Measurements from ENCODE around the gene EIF2D. TPM values are rescaled to one million over a fixed set of nuclear protein-coding genes. Genes with fewer than 3 reads are reported as not detected.
A peak's percentile ranks its signal among the peaks of the same experiment; 100 is the strongest.

Gene EIF2D
- total and polyA plus RNA-seq, 2 of the 4 experiments (the other 2 are of a cell fraction): 64.3 to 69.4 TPM

- DNase-seq (peak; percentile 97), ATAC-seq (ENCODE audit: low read depth) (peak; percentile 92)
- H2AFZ ChIP-seq (replicated peaks; ENCODE audit: low read length, poor library complexity): no peak overlapping the region
- WGBS, 2 experiments (ENCODE audit: extremely low coverage in 2 of 2, insufficient read length in 1 of 2): 0% methylated on average over 4 of the region's 7 CpGs; no CpG with 5 or more reads in 1 of the 2 experiments
- H3K27ac ChIP-seq (ENCODE audit: insufficient read depth, low read length): no peak overlapping the region
- H4K5ac ChIP-seq (ENCODE audit: low read depth, low read length): no peak overlapping the region
- H2BK15ac ChIP-seq (ENCODE audit: low read depth, low read length): no peak overlapping the region
- in situ Hi-C loops (cut with MboI; ENCODE audit: low sequenced_read_pairs): no loop called here
- no peak overlapping the region for H2AK5ac ChIP-seq (ENCODE audit: low read depth, low read length)
- peaks cover 14% of the 10 kb centered on the region for H3K4me1 ChIP-seq (ENCODE audit: control insufficient read depth, insufficient read depth, low read length)
- no peaks in the 10 kb centered on the region for H3K9me3 ChIP-seq (ENCODE audit: control insufficient read depth, insufficient read depth, low read length)
- no peak overlapping the region for H3K4me3 ChIP-seq (ENCODE audit: insufficient read depth, low read depth, low read length)
- H4K8ac ChIP-seq (ENCODE audit: low read depth in 2 of 2, low read length in 2 of 2): peak overlapping the region in 1 of 2 experiments; percentile 59; a peak in 1 of 4 replicates
- peaks cover 11% of the 10 kb centered on the region for H3K36me3 ChIP-seq (ENCODE audit: control insufficient read depth, insufficient read depth, low read length)
- no peak overlapping the region for H2BK20ac ChIP-seq (ENCODE audit: low read depth, low read length)
- H3K56ac ChIP-seq (ENCODE audit: extremely low read depth, insufficient read depth, low read length): no peak overlapping the region
- H4K91ac ChIP-seq (ENCODE audit: insufficient read depth, low read depth, low read length): no peak overlapping the region
- H2BK120ac ChIP-seq (ENCODE audit: low read depth, low read length): no peak overlapping the region
- no peak for TF ChIP-seq CHD1 (IDR thresholded peaks at IDR 0.05; ENCODE audit: low read depth, low read length)
- no peak for TF ChIP-seq SMC3 (IDR thresholded peaks at IDR 0.05; ENCODE audit: low read depth, low read length)
- TF ChIP-seq MXI1 (IDR thresholded peaks at IDR 0.05; ENCODE audit: borderline replicate concordance, low read depth, low read length): 0 out of 2 replicates have a peak, but pooled peaks have one; percentile 47
- no peak for TF ChIP-seq CEBPB (IDR thresholded peaks at IDR 0.05; ENCODE audit: low read depth, low read length)
- peak; percentile 77 for TF ChIP-seq FOS (IDR thresholded peaks at IDR 0.05; ENCODE audit: low read depth, low read length)
- TF ChIP-seq RAD21 (IDR thresholded peaks at IDR 0.05; ENCODE audit: low read length): no peak
- TF ChIP-seq, protein P1, sequence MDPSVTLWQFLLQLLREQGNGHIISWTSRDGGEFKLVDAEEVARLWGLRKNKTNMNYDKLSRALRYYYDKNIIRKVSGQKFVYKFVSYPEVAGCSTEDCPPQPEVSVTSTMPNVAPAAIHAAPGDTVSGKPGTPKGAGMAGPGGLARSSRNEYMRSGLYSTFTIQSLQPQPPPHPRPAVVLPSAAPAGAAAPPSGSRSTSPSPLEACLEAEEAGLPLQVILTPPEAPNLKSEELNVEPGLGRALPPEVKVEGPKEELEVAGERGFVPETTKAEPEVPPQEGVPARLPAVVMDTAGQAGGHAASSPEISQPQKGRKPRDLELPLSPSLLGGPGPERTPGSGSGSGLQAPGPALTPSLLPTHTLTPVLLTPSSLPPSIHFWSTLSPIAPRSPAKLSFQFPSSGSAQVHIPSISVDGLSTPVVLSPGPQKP (IDR thresholded peaks at IDR 0.05; ENCODE audit: borderline replicate concordance, low read depth, low read length): no peak
- TF ChIP-seq BHLHE40 (IDR thresholded peaks at IDR 0.05; ENCODE audit: low read depth, low read length): peak; percentile 39; the same call in 1 of the 2 replicates
- TF ChIP-seq RFX5 (IDR thresholded peaks at IDR 0.05; ENCODE audit: low read depth, low read length): no peak
- TF ChIP-seq POLR2A (IDR thresholded peaks at IDR 0.05; ENCODE audit: low read depth, low read length): no peak
- TF ChIP-seq USF2 (IDR thresholded peaks at IDR 0.05; ENCODE audit: low read depth, low read length): peak; percentile 75
- no peak for TF ChIP-seq RCOR1 (IDR thresholded peaks at IDR 0.05; ENCODE audit: insufficient replicate concordance, low read length)
- no TSS peak for BruUV-seq (replicated peaks)
- H4K20me1 ChIP-seq (ENCODE audit: insufficient read depth, low read length): 0 out of 2 replicates have a peak, but pooled peaks cover 2% of the 10 kb centered on the region
- H3K79me1 ChIP-seq (ENCODE audit: low read depth in 1 of 2, low read length in 2 of 2): peaks cover 0 to 13% of the 10 kb centered on the region in 2 experiments; a peak in 1 of 4 replicates
- H3K9ac ChIP-seq (ENCODE audit: low read depth, low read length): no peak overlapping the region
- CTCF ChIA-PET: interaction anchor here (1.5 to 1.7 kb wide), 2 partner anchors 46 to 393 kb away, joined by 3 to 7 read pairs; no protein-coding TSS in a partner anchor
- H3K9me1 ChIP-seq (ENCODE audit: insufficient read depth, low read length): peaks cover 21% of the 10 kb centered on the region
- intact Hi-C loops (cut with micrococcal nuclease): no loop called here
- H2BK5ac ChIP-seq (ENCODE audit: low read depth, low read length, poor library complexity, severe bottlenecking): peak overlapping the region; percentile 45
- no peak overlapping the region for H2AK9ac ChIP-seq (replicated peaks; ENCODE audit: low read depth, low read length, poor library complexity)
- H3K14ac ChIP-seq (replicated peaks; ENCODE audit: low read depth, low read length): no peak overlapping the region
- H3K23ac ChIP-seq (ENCODE audit: low read depth, low read length): no peak overlapping the region
- no peaks in the 10 kb centered on the region for H3K27me3 ChIP-seq (ENCODE audit: control insufficient read depth, insufficient read depth, low read length)
- no peak overlapping the region for H3K4me2 ChIP-seq (ENCODE audit: low read depth, low read length)
- H3K4ac ChIP-seq (ENCODE audit: low read depth, low read length): no peak overlapping the region
- POLR2A ChIA-PET (ENCODE audit: unreplicated experiment): no interaction called here
- dilution Hi-C loops (cut with HindIII; ENCODE audit: low sequenced_read_pairs, unreplicated experiment): no loop called here
- no peak overlapping the region for H3K18ac ChIP-seq (ENCODE audit: low read depth, low read length)
Measured at GRCh38 chr1:206589206-206589605, 23.1 kb downstream of the EIF2D start.
